GM12891 (cell line): ENCODE measurements around the gene DNTTIP2.

Source experiments
- POLR2A ChIP-seq: IDR thresholded peaks from 2 replicates; pipeline ENCODE4 v1.6.1; 2011; ENCODE audit warnings: low read depth, low read length, control low read depth
- POLR2AphosphoS5 ChIP-seq: IDR thresholded peaks from 2 replicates; pipeline ENCODE4 v1.6.1; 2011; ENCODE audit warnings: low read depth, low read length, control low read depth
- TAF1 ChIP-seq: IDR thresholded peaks from 2 replicates; pipeline ENCODE4 v1.6.1; 2011; ENCODE audit warnings: low read depth, low read length, control low read depth

- TF ChIP-seq POLR2A (no peak), TAF1 (no peak), POLR2AphosphoS5 (no peak)
These were observed 20.7 kb upstream of the DNTTIP2 start for GRCh38 chr1:93899543-93900207.
